Osteoblast (primary cell): ENCODE measurements around the gene ARMCX1. TPM values are rescaled to one million over a fixed set of nuclear protein-coding genes. Genes with fewer than 3 reads are reported as not detected.
"Not testable (repeated sequence)": the region's sequence is repeated elsewhere in the genome, so short reads cannot be mapped to it uniquely, and the experiment has no call there.

Source experiments
- DNase-seq: peaks from one replicate; pipeline ENCODE4 v3.0.0; 2011; ENCODE audit warnings: low spot score, mixed read lengths; ENCODE audit not compliant: insufficient read length; ENCODE audit errors: missing footprints
- H2AFZ ChIP-seq: 2 replicates; pipeline ENCODE4 v1.6.0; 2011; ENCODE audit warnings: mild to moderate bottlenecking, low read length
- H3K27ac ChIP-seq: 2 replicates; pipeline ENCODE4 v1.5.1; 2011; ENCODE audit warnings: mild to moderate bottlenecking, low read depth, low read length, moderate library complexity
- H3K27me3 ChIP-seq: 2 replicates; pipeline ENCODE4 v1.6.0; 2012; ENCODE audit warnings: mild to moderate bottlenecking, control low read depth, inconsistent platforms, low read length, moderate library complexity; ENCODE audit not compliant: insufficient read depth
- H3K36me3 ChIP-seq: 2 replicates; pipeline ENCODE4 v1.5.1; 2011; ENCODE audit warnings: mild to moderate bottlenecking, low read length, control low read depth, moderate library complexity; ENCODE audit not compliant: insufficient read depth
- H3K4me1 ChIP-seq: 2 replicates; pipeline ENCODE4 v1.5.1; 2011; ENCODE audit warnings: mild to moderate bottlenecking, low read length, control low read depth, moderate library complexity; ENCODE audit not compliant: insufficient read depth
- H3K4me2 ChIP-seq: 2 replicates; pipeline ENCODE4 v1.6.0; 2011; ENCODE audit warnings: mild to moderate bottlenecking, low read length; ENCODE audit not compliant: insufficient read depth
- H3K4me3 ChIP-seq: fragments of 200-600 bp; sonication (generic); 3 replicates; pipeline ENCODE4 v1.5.1; 2012; ENCODE audit warnings: mild to moderate bottlenecking, low read length, inconsistent platforms; ENCODE audit not compliant: insufficient read depth
- H3K79me2 ChIP-seq: 2 replicates; pipeline ENCODE4 v1.6.0; 2012; ENCODE audit warnings: mild to moderate bottlenecking, low read length, control low read depth, inconsistent platforms; ENCODE audit not compliant: insufficient read depth
- H3K9me3 ChIP-seq: 2 replicates; pipeline ENCODE4 v1.5.1; 2011; ENCODE audit warnings: low read depth, low read length, control low read depth
- H4K20me1 ChIP-seq: 2 replicates; pipeline ENCODE4 v1.6.0; 2012; ENCODE audit warnings: mild to moderate bottlenecking, low read length, control low read depth; ENCODE audit not compliant: insufficient read depth
- total RNA-seq: library from RNA; depleted of rRNA; stranded (reverse); fragments of >200 nt; gene quantifications from 2 replicates; pipeline ENCODE4 v1.2.3, GENCODE V29; 2012
- TF ChIP-seq, protein P1 (sequence below): IDR thresholded peaks from 2 replicates; pipeline ENCODE4 v1.5.1; 2011; ENCODE audit warnings: mild to moderate bottlenecking, low read depth, low read length, moderate library complexity; ENCODE audit errors: extremely low read depth

The ARMCX1 gene
- 67.7 and 70.1 TPM in 2 replicates for total RNA-seq

- peak within 1 kb of the TSS; percentile 77 for H3K4me3 ChIP-seq
- H4K20me1 ChIP-seq: no peaks in the 10 kb centered on the region
- peak within 1 kb of the TSS; percentile 91 for H3K4me2 ChIP-seq
- H3K79me2 ChIP-seq: peaks cover 8% of the 10 kb centered on the region
- peak; percentile 87 for DNase-seq
- H3K27me3 ChIP-seq: no peaks in the 10 kb centered on the region
- peak within 1 kb of the TSS; percentile 94 for H3K27ac ChIP-seq
- no peaks in the 10 kb centered on the region for H3K4me1 ChIP-seq
- no peaks in the 10 kb centered on the region for H3K9me3 ChIP-seq
- TF ChIP-seq, protein P1, sequence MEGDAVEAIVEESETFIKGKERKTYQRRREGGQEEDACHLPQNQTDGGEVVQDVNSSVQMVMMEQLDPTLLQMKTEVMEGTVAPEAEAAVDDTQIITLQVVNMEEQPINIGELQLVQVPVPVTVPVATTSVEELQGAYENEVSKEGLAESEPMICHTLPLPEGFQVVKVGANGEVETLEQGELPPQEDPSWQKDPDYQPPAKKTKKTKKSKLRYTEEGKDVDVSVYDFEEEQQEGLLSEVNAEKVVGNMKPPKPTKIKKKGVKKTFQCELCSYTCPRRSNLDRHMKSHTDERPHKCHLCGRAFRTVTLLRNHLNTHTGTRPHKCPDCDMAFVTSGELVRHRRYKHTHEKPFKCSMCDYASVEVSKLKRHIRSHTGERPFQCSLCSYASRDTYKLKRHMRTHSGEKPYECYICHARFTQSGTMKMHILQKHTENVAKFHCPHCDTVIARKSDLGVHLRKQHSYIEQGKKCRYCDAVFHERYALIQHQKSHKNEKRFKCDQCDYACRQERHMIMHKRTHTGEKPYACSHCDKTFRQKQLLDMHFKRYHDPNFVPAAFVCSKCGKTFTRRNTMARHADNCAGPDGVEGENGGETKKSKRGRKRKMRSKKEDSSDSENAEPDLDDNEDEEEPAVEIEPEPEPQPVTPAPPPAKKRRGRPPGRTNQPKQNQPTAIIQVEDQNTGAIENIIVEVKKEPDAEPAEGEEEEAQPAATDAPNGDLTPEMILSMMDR: no peak
- peaks cover 10% of the 10 kb centered on the region for H3K36me3 ChIP-seq
- H2AFZ ChIP-seq: peak within 1 kb of the TSS; percentile 89
These were observed at the start of gene ARMCX1 for GRCh38 chrX:101550362-101550750. ARMCX1 (plus strand) TSS chrX:101550547; CDS start chrX:101552931, 2,384 bp downstream.

GRCh38 chrX:101502929-101503328, 47.4 kb upstream of the ARMCX1 start:
- not testable (repeated sequence) for H3K9me3 ChIP-seq, H4K20me1 ChIP-seq, H3K4me2 ChIP-seq, H2AFZ ChIP-seq, H3K27me3 ChIP-seq, H3K36me3 ChIP-seq, H3K79me2 ChIP-seq, H3K4me3 ChIP-seq, H3K27ac ChIP-seq, DNase-seq, H3K4me1 ChIP-seq

GRCh38 chrX:101507372-101507771, 43.0 kb upstream of the ARMCX1 start:
- Histone ChIP-seq H3K79me2 (no peaks in the 10 kb centered on the region), H3K36me3 (peaks cover 3% of the 10 kb centered on the region), H3K27ac (no peak overlapping the region), H4K20me1 (no peaks in the 10 kb centered on the region), H3K9me3 (no peaks in the 10 kb centered on the region), H2AFZ (no peak overlapping the region), H3K4me2 (no peak overlapping the region), H3K4me3 (no peak overlapping the region), H3K27me3 (no peaks in the 10 kb centered on the region), H3K4me1 (no peaks in the 10 kb centered on the region)
- TF ChIP-seq, protein P1: no peak
- no peak for DNase-seq

GRCh38 chrX:101507986-101508385, 42.4 kb upstream of the ARMCX1 start:
- peak; percentile 41 for DNase-seq
- no peak overlapping the region for H3K27ac ChIP-seq
- no peak overlapping the region for H3K4me2 ChIP-seq
- no peaks in the 10 kb centered on the region for H3K27me3 ChIP-seq
- H3K9me3 ChIP-seq: no peaks in the 10 kb centered on the region
- H3K79me2 ChIP-seq: no peaks in the 10 kb centered on the region
- peaks cover 3% of the 10 kb centered on the region for H3K36me3 ChIP-seq
- H4K20me1 ChIP-seq: no peaks in the 10 kb centered on the region
- H3K4me1 ChIP-seq: no peaks in the 10 kb centered on the region
- TF ChIP-seq, protein P1: no peak
- H3K4me3 ChIP-seq: no peak overlapping the region
- H2AFZ ChIP-seq: no peak overlapping the region

- no peak for DNase-seq
- TF ChIP-seq, protein P1: no peak
These were observed 19.4 kb upstream of the ARMCX1 start for GRCh38 chrX:101530944-101531343.

More at GRCh38 chrX:101530944-101531343, 19.4 kb upstream of the ARMCX1 start:
- Histone ChIP-seq H3K27me3 (no peaks in the 10 kb centered on the region), H4K20me1 (no peaks in the 10 kb centered on the region), H3K79me2 (no peaks in the 10 kb centered on the region), H3K4me2 (no peak overlapping the region), H3K27ac (no peak overlapping the region), H3K36me3 (no peaks in the 10 kb centered on the region), H2AFZ (no peak overlapping the region), H3K4me3 (no peak overlapping the region), H3K4me1 (no peaks in the 10 kb centered on the region), H3K9me3 (no peaks in the 10 kb centered on the region)
